H9 (cell line): ENCODE measurements around the gene MAST4. TPM values are rescaled to one million over a fixed set of nuclear protein-coding genes. Genes with fewer than 3 reads are reported as not detected.

Experiments
- DNase-seq: peaks from one replicate; pipeline ENCODE4 v3.0.0-alpha.2; 2017
- H2AFZ ChIP-seq: one replicate; pipeline ENCODE4 v1.6.1; 2013; ENCODE audit warnings: mild to moderate bottlenecking, low read length, control low read depth, moderate library complexity
- H2AK5ac ChIP-seq: 2 replicates; pipeline ENCODE4 v1.6.1; 2013; ENCODE audit warnings: low read length, control low read depth, mixed read lengths; ENCODE audit not compliant: insufficient read length
- H2BK120ac ChIP-seq: one replicate; pipeline ENCODE4 v1.6.1; 2013; ENCODE audit warnings: low read depth, mild to moderate bottlenecking, low read length, control low read depth, inconsistent platforms; ENCODE audit not compliant: poor library complexity, severe bottlenecking
- H2BK12ac ChIP-seq: 2 replicates; pipeline ENCODE4 v1.6.1; 2013; ENCODE audit warnings: low read length, control low read depth, mixed read lengths, low read depth; ENCODE audit not compliant: insufficient read length
- H2BK15ac ChIP-seq: 2 replicates; pipeline ENCODE4 v1.6.1; 2013; ENCODE audit warnings: low read depth, low read length, control low read depth
- H2BK20ac ChIP-seq: one replicate; pipeline ENCODE4 v1.6.1; 2013; ENCODE audit warnings: low read depth, mild to moderate bottlenecking, low read length, control low read depth, inconsistent platforms; ENCODE audit not compliant: poor library complexity, severe bottlenecking
- H2BK5ac ChIP-seq: 2 replicates; pipeline ENCODE4 v1.6.1; 2013; ENCODE audit warnings: low read length, control low read depth, mixed read lengths; ENCODE audit not compliant: insufficient read length
- H3K14ac ChIP-seq: 2 replicates; pipeline ENCODE4 v1.6.1; 2013; ENCODE audit warnings: low read length, control low read depth; ENCODE audit not compliant: insufficient read depth
- H3K18ac ChIP-seq: 2 replicates; pipeline ENCODE4 v1.6.1; 2013; ENCODE audit warnings: low read depth, mild to moderate bottlenecking, mixed read lengths, low read length, control low read depth; ENCODE audit not compliant: insufficient read length
- H3K23ac ChIP-seq: 2 replicates; pipeline ENCODE4 v1.6.1; 2013; ENCODE audit warnings: low read length, control low read depth, mixed read lengths, low read depth; ENCODE audit not compliant: insufficient read length
- H3K23me2 ChIP-seq: 2 replicates; pipeline ENCODE4 v1.6.1; 2013; ENCODE audit warnings: low read depth, mild to moderate bottlenecking, mixed read lengths, low read length, control low read depth; ENCODE audit not compliant: insufficient read length, poor library complexity, severe bottlenecking
- H3K27ac ChIP-seq: 2 replicates; pipeline ENCODE4 v1.5.1; 2013; ENCODE audit warnings: low read length, control low read depth, mixed read lengths, low read depth; ENCODE audit not compliant: insufficient read length
- H3K27me3 ChIP-seq: 2 replicates; pipeline ENCODE4 v1.6.1; 2013; ENCODE audit warnings: low read length, control low read depth, inconsistent platforms; ENCODE audit not compliant: insufficient read depth
- H3K4ac ChIP-seq: 2 replicates; pipeline ENCODE4 v1.6.1; 2013; ENCODE audit warnings: low read depth, mild to moderate bottlenecking, control low read depth, inconsistent platforms, low read length, moderate library complexity
- H3K4me1 ChIP-seq: 2 replicates; pipeline ENCODE4 v1.6.1; 2013; ENCODE audit warnings: low read length, control low read depth, inconsistent platforms; ENCODE audit not compliant: insufficient read depth
- H3K4me2 ChIP-seq: 2 replicates; pipeline ENCODE4 v1.6.1; 2013; ENCODE audit warnings: low read length, control low read depth, mixed read lengths; ENCODE audit not compliant: insufficient read length, insufficient read depth
- H3K56ac ChIP-seq: 2 replicates; pipeline ENCODE4 v1.6.1; 2013; ENCODE audit warnings: low read depth, mild to moderate bottlenecking, mixed read lengths, low read length, control low read depth; ENCODE audit not compliant: insufficient read length
- H3K79me1 ChIP-seq: 2 replicates; pipeline ENCODE4 v1.6.1; 2013; ENCODE audit warnings: low read depth, mild to moderate bottlenecking, moderate library complexity, low read length, control low read depth, inconsistent platforms; ENCODE audit not compliant: insufficient read depth, poor library complexity, severe bottlenecking
- H3K79me2 ChIP-seq: 2 replicates; pipeline ENCODE4 v1.6.1; 2013; ENCODE audit warnings: low read length, control low read depth, inconsistent platforms; ENCODE audit not compliant: insufficient read depth
- H3K9ac ChIP-seq: 2 replicates; pipeline ENCODE4 v1.6.1; 2013; ENCODE audit warnings: low read length, control low read depth, mixed read lengths; ENCODE audit not compliant: insufficient read length; ENCODE audit errors: extremely low read depth
- H3K9me3 ChIP-seq: one replicate; pipeline ENCODE4 v1.6.1; 2013; ENCODE audit warnings: low read depth, low read length, inconsistent platforms; ENCODE audit not compliant: control insufficient read depth
- H3T11ph ChIP-seq: one replicate; pipeline ENCODE4 v1.6.1; 2013; ENCODE audit warnings: mild to moderate bottlenecking, low read length, control low read depth, inconsistent platforms
- H4K20me1 ChIP-seq: one replicate; pipeline ENCODE4 v1.6.1; 2013; ENCODE audit not compliant: control insufficient read depth, insufficient read length, insufficient read depth
- H4K5ac ChIP-seq: 2 replicates; pipeline ENCODE4 v1.6.1; 2013; ENCODE audit warnings: low read depth, mild to moderate bottlenecking, mixed read lengths, low read length, control low read depth; ENCODE audit not compliant: insufficient read length
- H4K8ac ChIP-seq: replicated peaks from 2 replicates; pipeline ENCODE4 v1.6.1; 2013; ENCODE audit warnings: low read length, control low read depth, mixed read lengths, low read depth; ENCODE audit not compliant: insufficient read length
- H4K91ac ChIP-seq: 2 replicates; pipeline ENCODE4 v1.6.1; 2013; ENCODE audit warnings: low read depth, mild to moderate bottlenecking, moderate library complexity, mixed read lengths, low read length, control low read depth; ENCODE audit not compliant: insufficient read length
- H3K27ac Mint-ChIP-seq, 3 experiments: 2 replicates in 2 of 3; 3 replicates in 1 of 3; pipeline ENCODE4 v1.8.0; 2020 to 2021; ENCODE audit warnings: mixed read lengths in 3 of 3, mild to moderate bottlenecking in 1 of 3, moderate library complexity in 1 of 3
- H3K27me3 Mint-ChIP-seq: 2 replicates; pipeline ENCODE4 v1.8.0; 2021; ENCODE audit warnings: low read depth, mild to moderate bottlenecking, moderate library complexity, mixed read lengths
- H3K36me3 Mint-ChIP-seq, 3 experiments: 2 replicates in 2 of 3; 3 replicates in 1 of 3; pipeline ENCODE4 v1.8.0; 2020 to 2021; ENCODE audit warnings: low read depth in 3 of 3, mixed read lengths in 3 of 3; ENCODE audit not compliant: insufficient read depth in 1 of 3
- H3K4me1 Mint-ChIP-seq, 2 experiments: 2 replicates each; pipeline ENCODE4 v1.8.0; 2020; ENCODE audit warnings: mixed read lengths in 2 of 2
- H3K4me3 Mint-ChIP-seq, 2 experiments: 2 replicates in 1 of 2; 3 replicates in 1 of 2; pipeline ENCODE4 v1.8.0; 2020 to 2021; ENCODE audit warnings: mild to moderate bottlenecking in 2 of 2, mixed read lengths in 2 of 2, moderate library complexity in 1 of 2
- H3K9me3 Mint-ChIP-seq, 2 experiments: 2 replicates in 1 of 2; 3 replicates in 1 of 2; pipeline ENCODE4 v1.8.0; 2020; ENCODE audit warnings: mild to moderate bottlenecking in 2 of 2, mixed read lengths in 2 of 2, moderate library complexity in 1 of 2
- CTCF ChIP-seq: fragments of 200-600 bp; sonication (generic); conservative IDR thresholded peaks from 3 replicates; pipeline ENCODE4 v1.8.0; 2021; ENCODE audit warnings: antibody characterized with exemption, mild to moderate bottlenecking
- WGBS: extraction: QIAGEN DNeasy Blood & Tissue Kit; methylation state at CpG from one replicate; pipeline ENCODE4 v1.1.7; 2013; ENCODE audit warnings: missing lambda C conversion rate, low lambda C conversion rate, mixed read lengths; ENCODE audit not compliant: insufficient read length; ENCODE audit errors: extremely low coverage; 5-methylcytosine and 5-hydroxymethylcytosine counted together
- total RNA-seq: library from RNA; stranded (reverse); gene quantifications from 2 replicates; pipeline ENCODE4 v1.2.1, GENCODE V29; 2021

The MAST4 gene
- total RNA-seq, 1 experiment from 2014 or later, result 3.7 TPM

GRCh38 chr5:66813306-66813705, 217.1 kb downstream of the MAST4 start:
- no peak overlapping the region for H3K4ac ChIP-seq
- H2BK15ac ChIP-seq, result no peak overlapping the region
- H3K79me2 ChIP-seq, result no peaks in the 10 kb centered on the region
- no peak overlapping the region for H3K18ac ChIP-seq
- Mint-ChIP-seq H3K9me3 (no peaks in the 10 kb centered on the region), H3K27ac (no peak overlapping the region), H3K4me3 (no peak overlapping the region), H3K27me3 (no peaks in the 10 kb centered on the region; the same call in 1 of the 2 replicates), H3K4me1 (peaks cover 14 to 29% of the 10 kb centered on the region in 2 experiments), H3K36me3 (no peaks in the 10 kb centered on the region)
- TF ChIP-seq CTCF, result no peak
- H2BK5ac ChIP-seq, result no peak overlapping the region
- H2BK20ac ChIP-seq, result no peak overlapping the region
- DNase-seq, result no peak
- no peak overlapping the region for H3K27ac ChIP-seq
- no peak overlapping the region for H2BK120ac ChIP-seq
- no peak overlapping the region for H4K5ac ChIP-seq
- H3K4me2 ChIP-seq, result no peak overlapping the region
- no peaks in the 10 kb centered on the region for H3K27me3 ChIP-seq
- no peaks in the 10 kb centered on the region for H3K23me2 ChIP-seq
- H3K9ac ChIP-seq, result no peak overlapping the region
- H4K8ac ChIP-seq, result no peak overlapping the region
- no CpG with 5 or more reads among the region's 1 CpG for WGBS
- no peaks in the 10 kb centered on the region for H4K20me1 ChIP-seq
- H2AK5ac ChIP-seq, result no peak overlapping the region
- peaks cover 2% of the 10 kb centered on the region; the same call in 1 of the 2 replicates for H3K4me1 ChIP-seq
- H3K56ac ChIP-seq, result no peak overlapping the region
- H3T11ph ChIP-seq, result no peak overlapping the region
- no peaks in the 10 kb centered on the region for H3K79me1 ChIP-seq
- H2AFZ ChIP-seq, result no peak overlapping the region
- H3K14ac ChIP-seq, result no peak overlapping the region
- H2BK12ac ChIP-seq, result no peak overlapping the region
- H3K9me3 ChIP-seq, result no peaks in the 10 kb centered on the region
- H4K91ac ChIP-seq, result no peak overlapping the region
- H3K23ac ChIP-seq, result no peak overlapping the region
